ENCODE measurements around the gene RNF121.

RNF121 gene

GRCh38 chr11:71931245-71931602 lies 2.4 kb downstream of the RNF121 start:
- DNase-seq (ENCODE audit: extremely low read depth, low read depth) = no peak
- TF ChIP-seq CTCF (IDR thresholded peaks at IDR 0.05; ENCODE audit: low read depth, low read length) = no peak

- TF ChIP-seq CTCF (IDR thresholded peaks at IDR 0.05; ENCODE audit: low read depth, low read length) = no peak
- no peak for DNase-seq (ENCODE audit: extremely low read depth, low read depth)
These were observed 4.5 kb downstream of the RNF121 start for GRCh38 chr11:71933141-71933933.

GRCh38 chr11:71934213-71934612 lies 5.4 kb downstream of the RNF121 start:
- no peak for DNase-seq (ENCODE audit: extremely low read depth, low read depth)
- no peak for TF ChIP-seq CTCF (IDR thresholded peaks at IDR 0.05; ENCODE audit: low read depth, low read length)

GRCh38 chr11:71935338-71935925 lies 6.6 kb downstream of the RNF121 start:
- no peak for TF ChIP-seq CTCF (IDR thresholded peaks at IDR 0.05; ENCODE audit: low read depth, low read length)
- DNase-seq (ENCODE audit: extremely low read depth, low read depth) = no peak

GRCh38 chr11:71936825-71937224 lies 8.0 kb downstream of the RNF121 start:
- no peak for TF ChIP-seq CTCF (IDR thresholded peaks at IDR 0.05; ENCODE audit: low read depth, low read length)
- no peak for DNase-seq (ENCODE audit: extremely low read depth, low read depth)

- no peak for TF ChIP-seq CTCF (IDR thresholded peaks at IDR 0.05; ENCODE audit: low read depth, low read length)
- no peak for DNase-seq (ENCODE audit: extremely low read depth, low read depth)
These were observed 9.0 kb downstream of the RNF121 start for GRCh38 chr11:71937826-71938225.

- DNase-seq (ENCODE audit: extremely low read depth, low read depth) = no peak
- TF ChIP-seq CTCF (IDR thresholded peaks at IDR 0.05; ENCODE audit: low read depth, low read length) = no peak
These were observed 11.8 kb downstream of the RNF121 start for GRCh38 chr11:71940561-71941219.

Measured in AG09319 (cell line).